ENCODE results near the gene FLRT2.

DNA sequence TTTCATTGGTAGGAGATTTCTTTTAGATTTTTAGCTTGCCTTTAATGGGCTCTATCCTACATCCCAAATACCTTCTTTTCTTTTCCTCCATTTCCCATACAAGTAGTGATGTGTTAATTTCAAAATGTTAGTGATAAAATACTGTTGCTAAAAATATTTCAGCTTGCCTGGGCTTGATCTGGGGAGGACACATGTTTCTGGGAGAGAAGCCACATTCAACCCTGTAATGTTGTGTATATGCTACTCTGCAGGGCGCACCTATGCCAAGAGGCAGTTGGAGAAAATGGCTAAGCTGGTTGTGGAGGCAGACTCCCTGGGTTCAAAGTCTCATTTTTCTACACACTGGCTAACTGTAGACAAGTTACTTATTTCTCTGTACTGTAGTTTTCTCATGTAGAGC lies 26.3 kb downstream of the FLRT2 start:
- TF ChIP-seq, protein P1, sequence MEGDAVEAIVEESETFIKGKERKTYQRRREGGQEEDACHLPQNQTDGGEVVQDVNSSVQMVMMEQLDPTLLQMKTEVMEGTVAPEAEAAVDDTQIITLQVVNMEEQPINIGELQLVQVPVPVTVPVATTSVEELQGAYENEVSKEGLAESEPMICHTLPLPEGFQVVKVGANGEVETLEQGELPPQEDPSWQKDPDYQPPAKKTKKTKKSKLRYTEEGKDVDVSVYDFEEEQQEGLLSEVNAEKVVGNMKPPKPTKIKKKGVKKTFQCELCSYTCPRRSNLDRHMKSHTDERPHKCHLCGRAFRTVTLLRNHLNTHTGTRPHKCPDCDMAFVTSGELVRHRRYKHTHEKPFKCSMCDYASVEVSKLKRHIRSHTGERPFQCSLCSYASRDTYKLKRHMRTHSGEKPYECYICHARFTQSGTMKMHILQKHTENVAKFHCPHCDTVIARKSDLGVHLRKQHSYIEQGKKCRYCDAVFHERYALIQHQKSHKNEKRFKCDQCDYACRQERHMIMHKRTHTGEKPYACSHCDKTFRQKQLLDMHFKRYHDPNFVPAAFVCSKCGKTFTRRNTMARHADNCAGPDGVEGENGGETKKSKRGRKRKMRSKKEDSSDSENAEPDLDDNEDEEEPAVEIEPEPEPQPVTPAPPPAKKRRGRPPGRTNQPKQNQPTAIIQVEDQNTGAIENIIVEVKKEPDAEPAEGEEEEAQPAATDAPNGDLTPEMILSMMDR (IDR thresholded peaks at IDR 0.05), result no peak
- no peak for TF ChIP-seq POLR2A (IDR thresholded peaks at IDR 0.05)

All from adrenal gland (tissue), 5 donors.